Adrenal gland (tissue), 5 donors: ENCODE data around the gene L3MBTL1.

Experiments used
- CTCF ChIP-seq, 6 experiments: fragments of 450-650 bp in 4 of 6; fragments of 200-600 bp in 2 of 6; sonication (generic) in 1 of 6; IDR thresholded peaks; 1 replicate in 5 of 6; 2 replicates in 1 of 6; pipeline versions ENCODE4 v1.5.1 to v1.8.0; 2016 to 2021; ENCODE audit warnings: antibody characterized with exemption in 6 of 6, mild to moderate bottlenecking in 2 of 6, moderate library complexity in 1 of 6
- POLR2A ChIP-seq, 2 donors: fragments of 450-650 bp; IDR thresholded peaks; one replicate each; pipeline ENCODE4 v1.6.1; 2017; ENCODE audit warnings: antibody characterized with exemption in 2 of 2, mild to moderate bottlenecking in 2 of 2, moderate library complexity in 1 of 2
- donor health status: DM: no; HTN: no; CAD: no.

GRCh38 chr20:43463527-43464218 is 43.8 kb upstream of the L3MBTL1 start:
- TF ChIP-seq CTCF (IDR thresholded peaks at IDR 0.05) (no peak), POLR2A (IDR thresholded peaks at IDR 0.05) (no peak)
